ENCODE measurements around the gene TMEM72. TPM values are rescaled to one million over a fixed set of nuclear protein-coding genes. Genes with fewer than 3 reads are reported as not detected.

The TMEM72 gene
- total RNA-seq, 1 experiment from 2014 or later, result not detected

DNA sequence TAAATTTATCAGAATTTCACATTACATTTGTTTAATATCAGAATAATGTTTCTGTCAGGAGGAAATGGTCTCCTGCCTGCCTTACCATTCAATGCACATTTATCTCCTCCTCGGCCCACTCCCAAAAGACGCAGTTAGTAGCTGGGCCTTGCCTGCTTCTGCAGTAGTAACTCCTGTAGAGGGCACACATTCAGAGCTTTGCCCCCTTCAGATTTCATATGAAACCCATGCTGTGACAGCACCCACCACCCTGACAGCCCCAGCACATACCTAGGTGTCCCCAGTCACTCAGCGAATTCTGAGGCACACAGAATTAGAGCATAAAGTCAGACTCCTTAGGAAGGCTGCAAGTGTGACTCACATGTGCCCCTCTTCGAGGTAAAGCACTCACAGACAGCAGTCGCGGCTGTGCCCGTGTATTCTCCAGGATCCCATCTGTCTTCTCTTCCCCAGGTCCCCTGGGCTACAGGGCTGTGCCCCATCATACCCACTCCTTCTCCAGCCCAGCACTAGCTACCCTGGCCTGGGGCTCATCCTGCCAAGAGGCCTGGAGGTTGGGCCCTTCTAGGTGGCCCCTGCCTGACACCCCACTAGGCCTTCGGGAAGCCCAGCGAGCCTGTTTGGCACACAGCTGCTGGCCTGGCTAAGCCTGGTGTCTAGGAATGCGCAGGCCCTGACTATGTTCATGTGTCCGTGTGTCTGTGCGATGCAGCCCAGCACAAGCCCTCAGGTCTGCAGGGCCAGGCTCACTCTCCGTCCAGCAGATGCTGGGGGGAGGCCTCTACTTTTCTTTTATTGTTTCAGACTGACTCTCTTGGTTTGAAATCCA, 72.1 kb downstream of the TMEM72 start:
- peaks cover 44% of the 10 kb centered on the region for H3K4me1 ChIP-seq
- no peaks in the 10 kb centered on the region for H3K9me3 ChIP-seq
- Mint-ChIP-seq H3K27me3 (ENCODE audit: insufficient read depth, unreplicated experiment) (no peaks in the 10 kb centered on the region), H3K27ac (ENCODE audit: unreplicated experiment) (no peak overlapping the region), H3K4me3 (ENCODE audit: unreplicated experiment) (no peak overlapping the region), H3K36me3 (ENCODE audit: insufficient read depth, unreplicated experiment) (peaks cover 19% of the 10 kb centered on the region), H3K4me1 (ENCODE audit: low read depth, unreplicated experiment) (peaks cover 31% of the 10 kb centered on the region), H3K9me3 (ENCODE audit: unreplicated experiment) (no peaks in the 10 kb centered on the region)
- peak in 1 of 2 experiments; percentile 27 for DNase-seq
- no TSS peak for BruUV-seq (replicated peaks)
- TF ChIP-seq, protein P1, sequence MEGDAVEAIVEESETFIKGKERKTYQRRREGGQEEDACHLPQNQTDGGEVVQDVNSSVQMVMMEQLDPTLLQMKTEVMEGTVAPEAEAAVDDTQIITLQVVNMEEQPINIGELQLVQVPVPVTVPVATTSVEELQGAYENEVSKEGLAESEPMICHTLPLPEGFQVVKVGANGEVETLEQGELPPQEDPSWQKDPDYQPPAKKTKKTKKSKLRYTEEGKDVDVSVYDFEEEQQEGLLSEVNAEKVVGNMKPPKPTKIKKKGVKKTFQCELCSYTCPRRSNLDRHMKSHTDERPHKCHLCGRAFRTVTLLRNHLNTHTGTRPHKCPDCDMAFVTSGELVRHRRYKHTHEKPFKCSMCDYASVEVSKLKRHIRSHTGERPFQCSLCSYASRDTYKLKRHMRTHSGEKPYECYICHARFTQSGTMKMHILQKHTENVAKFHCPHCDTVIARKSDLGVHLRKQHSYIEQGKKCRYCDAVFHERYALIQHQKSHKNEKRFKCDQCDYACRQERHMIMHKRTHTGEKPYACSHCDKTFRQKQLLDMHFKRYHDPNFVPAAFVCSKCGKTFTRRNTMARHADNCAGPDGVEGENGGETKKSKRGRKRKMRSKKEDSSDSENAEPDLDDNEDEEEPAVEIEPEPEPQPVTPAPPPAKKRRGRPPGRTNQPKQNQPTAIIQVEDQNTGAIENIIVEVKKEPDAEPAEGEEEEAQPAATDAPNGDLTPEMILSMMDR (IDR thresholded peaks at IDR 0.05; ENCODE audit: insufficient read depth in 1 of 2, low read depth in 1 of 2, low read length in 1 of 2, severe bottlenecking in 1 of 2, unreplicated experiment in 1 of 2), result no peak
- no peak overlapping the region for H3K4me3 ChIP-seq (ENCODE audit: low read depth, low read length)
- H3K27me3 ChIP-seq (replicated peaks; ENCODE audit: control insufficient read depth, insufficient read depth, low read length), result no peaks in the 10 kb centered on the region
- intact Hi-C loops (cut with micrococcal nuclease; ENCODE audit: unreplicated experiment), result no loop called here
- 0 out of 2 replicates have a peak, but pooled peaks cover 1% of the 10 kb centered on the region for H3K36me3 ChIP-seq (ENCODE audit: control insufficient read depth, insufficient read depth, low read length)
- CTCF ChIA-PET, result no interaction called here
- POLR2A ChIA-PET, result no interaction called here

GRCh38 chr10:44983895-44984278, 72.8 kb downstream of the TMEM72 start:
- Histone ChIP-seq H3K4me1 (peaks cover 38% of the 10 kb centered on the region), H3K27me3 (replicated peaks; ENCODE audit: control insufficient read depth, insufficient read depth, low read length) (no peaks in the 10 kb centered on the region), H3K9me3 (no peaks in the 10 kb centered on the region), H3K4me3 (ENCODE audit: low read depth, low read length) (no peak overlapping the region), H3K36me3 (ENCODE audit: control insufficient read depth, insufficient read depth, low read length) (0 out of 2 replicates have a peak, but pooled peaks cover 1% of the 10 kb centered on the region)
- H3K4me3 Mint-ChIP-seq (ENCODE audit: unreplicated experiment), result no peak overlapping the region
- BruUV-seq (replicated peaks), result no TSS peak
- ChIA-PET POLR2A (no interaction called here), CTCF (no interaction called here)
- peaks cover 31% of the 10 kb centered on the region for H3K4me1 Mint-ChIP-seq (ENCODE audit: low read depth, unreplicated experiment)
- H3K36me3 Mint-ChIP-seq (ENCODE audit: insufficient read depth, unreplicated experiment), result peaks cover 12% of the 10 kb centered on the region
- no peak for DNase-seq
- H3K9me3 Mint-ChIP-seq (ENCODE audit: unreplicated experiment), result no peaks in the 10 kb centered on the region
- no peaks in the 10 kb centered on the region for H3K27me3 Mint-ChIP-seq (ENCODE audit: insufficient read depth, unreplicated experiment)
- no peak overlapping the region for H3K27ac Mint-ChIP-seq (ENCODE audit: unreplicated experiment)
- TF ChIP-seq, protein P1 (IDR thresholded peaks at IDR 0.05; ENCODE audit: insufficient read depth in 1 of 2, low read depth in 1 of 2, low read length in 1 of 2, severe bottlenecking in 1 of 2, unreplicated experiment in 1 of 2), result no peak
- intact Hi-C loops (cut with micrococcal nuclease; ENCODE audit: unreplicated experiment), result no loop called here

DNA sequence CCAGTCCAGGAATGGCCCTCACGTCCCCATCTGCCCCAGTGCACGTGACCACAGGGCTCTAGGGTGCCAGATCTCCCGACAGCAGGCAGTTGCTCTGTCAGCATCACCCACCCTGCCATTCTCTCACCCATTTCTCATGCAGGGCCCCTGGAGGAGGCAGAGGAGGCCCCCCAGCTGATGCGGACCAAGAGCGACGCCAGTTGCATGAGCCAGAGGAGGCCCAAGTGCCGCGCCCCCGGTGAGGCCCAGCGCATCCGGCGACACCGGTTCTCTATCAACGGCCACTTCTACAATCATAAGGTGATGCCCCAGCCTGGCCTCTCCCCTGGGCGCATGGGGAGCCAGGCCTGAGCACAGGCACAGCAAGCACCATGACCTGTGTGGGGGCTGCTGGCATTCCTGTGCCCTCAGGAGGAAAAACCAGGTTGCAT, 73.5 kb downstream of the TMEM72 start:
- H3K9me3 ChIP-seq, result no peaks in the 10 kb centered on the region
- no peak overlapping the region for H3K4me3 ChIP-seq (ENCODE audit: low read depth, low read length)
- 0 out of 2 replicates have a peak, but pooled peaks cover 1% of the 10 kb centered on the region for H3K36me3 ChIP-seq (ENCODE audit: control insufficient read depth, insufficient read depth, low read length)
- no peak for DNase-seq
- POLR2A ChIA-PET, result no interaction called here
- CTCF ChIA-PET, result no interaction called here
- H3K27ac Mint-ChIP-seq (ENCODE audit: unreplicated experiment), result no peak overlapping the region
- no peaks in the 10 kb centered on the region for H3K27me3 ChIP-seq (replicated peaks; ENCODE audit: control insufficient read depth, insufficient read depth, low read length)
- H3K4me3 Mint-ChIP-seq (ENCODE audit: unreplicated experiment), result no peak overlapping the region
- TF ChIP-seq, protein P1 (IDR thresholded peaks at IDR 0.05; ENCODE audit: insufficient read depth in 1 of 2, low read depth in 1 of 2, low read length in 1 of 2, severe bottlenecking in 1 of 2, unreplicated experiment in 1 of 2), result no peak
- no peaks in the 10 kb centered on the region for H3K27me3 Mint-ChIP-seq (ENCODE audit: insufficient read depth, unreplicated experiment)
- H3K9me3 Mint-ChIP-seq (ENCODE audit: unreplicated experiment), result no peaks in the 10 kb centered on the region
- H3K36me3 Mint-ChIP-seq (ENCODE audit: insufficient read depth, unreplicated experiment), result peaks cover 5% of the 10 kb centered on the region
- peaks cover 34% of the 10 kb centered on the region for H3K4me1 ChIP-seq
- intact Hi-C loops (cut with micrococcal nuclease; ENCODE audit: unreplicated experiment), result no loop called here
- H3K4me1 Mint-ChIP-seq (ENCODE audit: low read depth, unreplicated experiment), result peaks cover 31% of the 10 kb centered on the region
- no TSS peak for BruUV-seq (replicated peaks)
